22Rv1 (cell line): Measurements from ENCODE around the gene AADACL3.

ENCODE experiments used
- ZFX ChIP-seq: fragments of 450-650 bp; IDR thresholded peaks from 2 replicates; pipeline ENCODE4 v1.6.1; 2017; ENCODE audit warnings: antibody characterized with exemption, borderline replicate concordance
- TF ChIP-seq, protein P1 (sequence below): fragments of 450-650 bp; IDR thresholded peaks from 2 replicates; pipeline ENCODE4 v1.5.1; 2017; ENCODE audit warnings: mild to moderate bottlenecking

DNA sequence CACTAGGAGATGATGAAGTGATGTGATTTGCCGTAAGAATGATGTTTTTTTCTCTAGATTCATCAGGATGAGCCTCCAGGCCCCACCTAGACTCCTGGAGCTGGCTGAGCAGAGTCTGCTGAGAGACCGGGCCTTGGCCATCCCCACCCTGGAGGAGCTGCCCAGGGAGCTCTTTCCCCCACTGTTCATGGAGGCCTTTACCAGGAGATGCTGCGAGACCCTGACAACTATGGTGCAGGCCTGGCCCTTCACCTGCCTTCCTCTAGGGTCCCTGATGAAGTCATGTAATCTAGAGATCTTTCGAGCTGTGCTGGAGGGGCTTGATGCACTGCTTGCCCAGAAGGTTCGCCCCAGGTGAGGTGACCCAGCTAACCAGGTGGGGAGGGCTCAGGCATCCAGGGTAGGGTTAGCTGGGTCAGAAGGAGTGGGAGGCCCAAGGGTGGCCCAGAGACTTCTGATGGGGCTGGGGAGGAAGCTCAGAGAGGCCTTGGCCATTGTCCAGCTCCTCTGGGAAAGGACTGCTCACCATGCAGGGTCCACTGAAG lies 59.0 kb downstream of the AADACL3 start:
- TF ChIP-seq, protein P1, sequence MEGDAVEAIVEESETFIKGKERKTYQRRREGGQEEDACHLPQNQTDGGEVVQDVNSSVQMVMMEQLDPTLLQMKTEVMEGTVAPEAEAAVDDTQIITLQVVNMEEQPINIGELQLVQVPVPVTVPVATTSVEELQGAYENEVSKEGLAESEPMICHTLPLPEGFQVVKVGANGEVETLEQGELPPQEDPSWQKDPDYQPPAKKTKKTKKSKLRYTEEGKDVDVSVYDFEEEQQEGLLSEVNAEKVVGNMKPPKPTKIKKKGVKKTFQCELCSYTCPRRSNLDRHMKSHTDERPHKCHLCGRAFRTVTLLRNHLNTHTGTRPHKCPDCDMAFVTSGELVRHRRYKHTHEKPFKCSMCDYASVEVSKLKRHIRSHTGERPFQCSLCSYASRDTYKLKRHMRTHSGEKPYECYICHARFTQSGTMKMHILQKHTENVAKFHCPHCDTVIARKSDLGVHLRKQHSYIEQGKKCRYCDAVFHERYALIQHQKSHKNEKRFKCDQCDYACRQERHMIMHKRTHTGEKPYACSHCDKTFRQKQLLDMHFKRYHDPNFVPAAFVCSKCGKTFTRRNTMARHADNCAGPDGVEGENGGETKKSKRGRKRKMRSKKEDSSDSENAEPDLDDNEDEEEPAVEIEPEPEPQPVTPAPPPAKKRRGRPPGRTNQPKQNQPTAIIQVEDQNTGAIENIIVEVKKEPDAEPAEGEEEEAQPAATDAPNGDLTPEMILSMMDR: no peak
- no peak for TF ChIP-seq ZFX
